PFSK-1 (cell line): ENCODE results near the gene AFTPH.

Experiments used
- FOXP2 ChIP-seq: optimal IDR thresholded peaks from 2 replicates; pipeline ENCODE3; 2011; ENCODE audit warnings: borderline replicate concordance, control low read depth, inconsistent platforms; ENCODE audit not compliant: insufficient read depth; ENCODE audit errors: extremely low read length, extremely low read depth
- POLR2AphosphoS5 ChIP-seq: IDR thresholded peaks from 2 replicates; pipeline ENCODE4 v1.6.1; 2012; ENCODE audit warnings: low read depth, mild to moderate bottlenecking, control low read depth, low read length, moderate library complexity
- SIN3A ChIP-seq: IDR thresholded peaks from 2 replicates; pipeline ENCODE4 v1.6.1; 2012; ENCODE audit warnings: mild to moderate bottlenecking, low read length, moderate library complexity, borderline replicate concordance; ENCODE audit not compliant: insufficient read depth
- TAF1 ChIP-seq: IDR thresholded peaks from 2 replicates; pipeline ENCODE4 v1.6.1; 2012; ENCODE audit warnings: low read length, control low read depth, borderline replicate concordance; ENCODE audit not compliant: insufficient read depth
- TF ChIP-seq, protein P1 (sequence below), 2 experiments: IDR thresholded peaks; 2 replicates each; pipeline versions ENCODE4 v1.6.1 to v1.8.0; 2011 to 2012; ENCODE audit warnings: low read depth in 2 of 2, low read length in 2 of 2, control low read depth in 1 of 2, inconsistent platforms in 1 of 2, mild to moderate bottlenecking in 1 of 2, moderate library complexity in 1 of 2; ENCODE audit not compliant: insufficient read depth in 1 of 2

DNA sequence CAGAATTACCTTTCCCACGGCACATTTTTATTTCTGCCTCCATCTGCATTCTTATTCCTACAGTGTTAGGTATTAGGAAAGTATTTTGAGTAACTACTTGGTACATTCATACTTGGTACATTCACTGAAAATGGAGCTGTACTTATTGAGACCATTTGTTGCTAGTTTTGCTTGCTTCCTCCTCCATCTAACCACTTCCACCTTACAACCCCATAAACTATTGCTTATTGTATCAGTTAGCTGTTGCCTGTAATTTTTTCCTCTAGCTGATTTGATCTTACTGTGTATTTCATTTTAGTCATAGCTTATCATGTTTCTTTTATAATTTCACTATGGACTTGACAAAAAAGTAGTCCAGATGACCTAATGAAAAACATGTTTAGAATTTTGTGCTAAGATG lies 50.7 kb downstream of the AFTPH start:
- TF ChIP-seq POLR2AphosphoS5 (no peak), TAF1 (no peak), SIN3A (no peak), FOXP2 (no peak)
- TF ChIP-seq, protein P1, sequence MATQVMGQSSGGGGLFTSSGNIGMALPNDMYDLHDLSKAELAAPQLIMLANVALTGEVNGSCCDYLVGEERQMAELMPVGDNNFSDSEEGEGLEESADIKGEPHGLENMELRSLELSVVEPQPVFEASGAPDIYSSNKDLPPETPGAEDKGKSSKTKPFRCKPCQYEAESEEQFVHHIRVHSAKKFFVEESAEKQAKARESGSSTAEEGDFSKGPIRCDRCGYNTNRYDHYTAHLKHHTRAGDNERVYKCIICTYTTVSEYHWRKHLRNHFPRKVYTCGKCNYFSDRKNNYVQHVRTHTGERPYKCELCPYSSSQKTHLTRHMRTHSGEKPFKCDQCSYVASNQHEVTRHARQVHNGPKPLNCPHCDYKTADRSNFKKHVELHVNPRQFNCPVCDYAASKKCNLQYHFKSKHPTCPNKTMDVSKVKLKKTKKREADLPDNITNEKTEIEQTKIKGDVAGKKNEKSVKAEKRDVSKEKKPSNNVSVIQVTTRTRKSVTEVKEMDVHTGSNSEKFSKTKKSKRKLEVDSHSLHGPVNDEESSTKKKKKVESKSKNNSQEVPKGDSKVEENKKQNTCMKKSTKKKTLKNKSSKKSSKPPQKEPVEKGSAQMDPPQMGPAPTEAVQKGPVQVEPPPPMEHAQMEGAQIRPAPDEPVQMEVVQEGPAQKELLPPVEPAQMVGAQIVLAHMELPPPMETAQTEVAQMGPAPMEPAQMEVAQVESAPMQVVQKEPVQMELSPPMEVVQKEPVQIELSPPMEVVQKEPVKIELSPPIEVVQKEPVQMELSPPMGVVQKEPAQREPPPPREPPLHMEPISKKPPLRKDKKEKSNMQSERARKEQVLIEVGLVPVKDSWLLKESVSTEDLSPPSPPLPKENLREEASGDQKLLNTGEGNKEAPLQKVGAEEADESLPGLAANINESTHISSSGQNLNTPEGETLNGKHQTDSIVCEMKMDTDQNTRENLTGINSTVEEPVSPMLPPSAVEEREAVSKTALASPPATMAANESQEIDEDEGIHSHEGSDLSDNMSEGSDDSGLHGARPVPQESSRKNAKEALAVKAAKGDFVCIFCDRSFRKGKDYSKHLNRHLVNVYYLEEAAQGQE (IDR thresholded peaks at IDR 0.05; ENCODE audit: insufficient read depth in 1 of 2, low read depth in 2 of 2, low read length in 2 of 2) = no peak
